Measurements from ENCODE around the gene KMT5B.

DNA sequence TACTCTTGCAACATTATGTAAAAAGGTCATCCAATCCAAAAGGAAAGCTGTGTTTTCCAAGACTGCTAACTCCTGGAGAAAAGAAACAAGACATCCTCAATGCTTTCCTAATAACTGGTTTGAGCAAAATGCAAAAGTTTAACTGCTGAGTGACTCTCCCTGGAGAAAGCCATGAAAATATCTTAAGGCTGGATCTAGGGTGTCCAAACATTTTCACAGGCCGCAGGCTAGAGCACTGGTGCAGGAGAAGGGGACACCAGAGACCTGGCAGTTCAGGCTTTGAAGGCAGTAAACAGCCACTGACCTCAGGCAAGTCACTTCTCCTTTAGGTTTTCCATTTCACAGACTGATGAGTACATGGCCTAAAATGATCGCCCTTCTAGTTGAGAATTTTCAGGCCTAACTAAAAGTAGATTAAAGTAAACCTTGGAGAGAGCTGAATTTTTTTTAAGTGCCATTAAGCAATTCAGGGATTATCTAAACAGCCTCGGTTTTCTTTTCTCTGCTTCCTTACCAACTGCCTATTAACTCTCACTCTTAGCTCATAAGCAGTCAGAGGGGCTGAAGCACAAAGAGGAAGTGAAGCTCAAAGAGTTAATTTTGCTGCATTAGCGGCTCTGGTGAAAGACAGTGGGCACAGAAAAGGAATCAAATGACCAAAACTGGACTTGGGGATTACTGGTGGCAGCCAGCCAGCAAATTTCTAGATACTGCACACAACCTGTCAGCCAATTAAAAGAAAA is 94.2 kb downstream of the KMT5B start:
- TF ChIP-seq, protein P1, sequence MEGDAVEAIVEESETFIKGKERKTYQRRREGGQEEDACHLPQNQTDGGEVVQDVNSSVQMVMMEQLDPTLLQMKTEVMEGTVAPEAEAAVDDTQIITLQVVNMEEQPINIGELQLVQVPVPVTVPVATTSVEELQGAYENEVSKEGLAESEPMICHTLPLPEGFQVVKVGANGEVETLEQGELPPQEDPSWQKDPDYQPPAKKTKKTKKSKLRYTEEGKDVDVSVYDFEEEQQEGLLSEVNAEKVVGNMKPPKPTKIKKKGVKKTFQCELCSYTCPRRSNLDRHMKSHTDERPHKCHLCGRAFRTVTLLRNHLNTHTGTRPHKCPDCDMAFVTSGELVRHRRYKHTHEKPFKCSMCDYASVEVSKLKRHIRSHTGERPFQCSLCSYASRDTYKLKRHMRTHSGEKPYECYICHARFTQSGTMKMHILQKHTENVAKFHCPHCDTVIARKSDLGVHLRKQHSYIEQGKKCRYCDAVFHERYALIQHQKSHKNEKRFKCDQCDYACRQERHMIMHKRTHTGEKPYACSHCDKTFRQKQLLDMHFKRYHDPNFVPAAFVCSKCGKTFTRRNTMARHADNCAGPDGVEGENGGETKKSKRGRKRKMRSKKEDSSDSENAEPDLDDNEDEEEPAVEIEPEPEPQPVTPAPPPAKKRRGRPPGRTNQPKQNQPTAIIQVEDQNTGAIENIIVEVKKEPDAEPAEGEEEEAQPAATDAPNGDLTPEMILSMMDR (IDR thresholded peaks at IDR 0.05 in 8 of 11, conservative IDR thresholded peaks at IDR 0.05 in 3 of 11): no peak
- TF ChIP-seq POLR2A (IDR thresholded peaks at IDR 0.05) (no peak), POLR2AphosphoS5 (IDR thresholded peaks at IDR 0.05) (peak in 1 of 3 donors; percentile 28)
